Cardiac fibroblast (primary cell): ENCODE measurements around the gene ZFYVE27.

Experiments
- DNase-seq, 2 donors: peaks; one replicate each; pipeline versions ENCODE4 v3.0.0 to v3.0.0-alpha.2; 2010; ENCODE audit warnings: low read depth in 2 of 2
- H3K4me3 ChIP-seq, 2 donors: replicated peaks in 1 of 2; 1 replicate in 1 of 2; 2 replicates in 1 of 2; pipeline ENCODE4 v1.5.1; 2011; ENCODE audit warnings: low read depth in 2 of 2, low read length in 2 of 2, mild to moderate bottlenecking in 2 of 2, moderate library complexity in 1 of 2
- TF ChIP-seq, protein P1 (sequence below): IDR thresholded peaks from one replicate; pipeline ENCODE4 v1.5.1; 2011; ENCODE audit warnings: low read depth, mild to moderate bottlenecking, low read length, inconsistent platforms

ZFYVE27 gene

DNA sequence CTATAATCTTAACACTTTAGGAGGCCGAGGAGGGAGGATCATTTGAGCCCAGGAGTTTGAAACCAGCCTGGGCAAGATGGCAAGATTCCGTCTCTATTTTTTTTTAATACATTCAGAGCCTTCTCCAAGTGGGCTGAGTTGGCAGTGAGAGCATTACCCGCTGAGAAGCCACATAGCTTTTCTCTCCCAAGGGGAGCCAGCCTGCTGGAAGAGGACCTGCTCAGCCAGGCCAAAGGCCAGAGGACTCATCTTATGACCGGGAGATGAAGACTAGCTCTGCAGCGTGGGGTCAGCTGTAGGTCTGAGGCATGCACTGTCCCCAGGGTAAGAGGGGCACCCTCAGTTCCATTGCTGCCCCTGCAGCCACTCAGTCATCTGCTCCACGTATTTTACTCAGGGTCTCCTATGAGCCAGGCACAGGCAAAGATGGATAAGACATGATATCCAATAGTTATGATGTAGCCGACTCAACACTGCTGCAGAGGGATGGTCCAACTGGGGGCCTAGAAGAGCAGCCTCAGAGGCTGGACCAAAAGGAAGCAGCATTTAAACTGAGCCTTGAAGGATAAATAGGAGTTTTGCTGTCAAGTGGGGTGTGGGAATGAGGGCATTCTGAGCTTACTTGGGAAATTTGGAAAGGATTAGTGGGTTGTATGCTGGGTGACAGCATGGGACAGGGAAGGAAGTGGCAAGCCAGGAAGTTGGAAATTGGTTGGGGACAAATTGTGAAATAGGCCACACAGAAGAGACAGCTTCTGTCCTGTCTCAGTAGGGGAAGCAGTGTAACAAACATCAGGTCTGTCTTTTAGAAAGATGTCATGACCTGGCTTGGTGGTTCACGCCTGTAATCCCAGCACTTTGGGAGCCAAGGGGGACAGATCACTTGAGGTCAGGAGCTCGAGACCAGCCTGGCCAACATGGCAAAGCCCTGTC lies 25.0 kb upstream of the ZFYVE27 start:
- no peak for DNase-seq
- no peak overlapping the region for H3K4me3 ChIP-seq
- TF ChIP-seq, protein P1, sequence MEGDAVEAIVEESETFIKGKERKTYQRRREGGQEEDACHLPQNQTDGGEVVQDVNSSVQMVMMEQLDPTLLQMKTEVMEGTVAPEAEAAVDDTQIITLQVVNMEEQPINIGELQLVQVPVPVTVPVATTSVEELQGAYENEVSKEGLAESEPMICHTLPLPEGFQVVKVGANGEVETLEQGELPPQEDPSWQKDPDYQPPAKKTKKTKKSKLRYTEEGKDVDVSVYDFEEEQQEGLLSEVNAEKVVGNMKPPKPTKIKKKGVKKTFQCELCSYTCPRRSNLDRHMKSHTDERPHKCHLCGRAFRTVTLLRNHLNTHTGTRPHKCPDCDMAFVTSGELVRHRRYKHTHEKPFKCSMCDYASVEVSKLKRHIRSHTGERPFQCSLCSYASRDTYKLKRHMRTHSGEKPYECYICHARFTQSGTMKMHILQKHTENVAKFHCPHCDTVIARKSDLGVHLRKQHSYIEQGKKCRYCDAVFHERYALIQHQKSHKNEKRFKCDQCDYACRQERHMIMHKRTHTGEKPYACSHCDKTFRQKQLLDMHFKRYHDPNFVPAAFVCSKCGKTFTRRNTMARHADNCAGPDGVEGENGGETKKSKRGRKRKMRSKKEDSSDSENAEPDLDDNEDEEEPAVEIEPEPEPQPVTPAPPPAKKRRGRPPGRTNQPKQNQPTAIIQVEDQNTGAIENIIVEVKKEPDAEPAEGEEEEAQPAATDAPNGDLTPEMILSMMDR, result no peak

DNA sequence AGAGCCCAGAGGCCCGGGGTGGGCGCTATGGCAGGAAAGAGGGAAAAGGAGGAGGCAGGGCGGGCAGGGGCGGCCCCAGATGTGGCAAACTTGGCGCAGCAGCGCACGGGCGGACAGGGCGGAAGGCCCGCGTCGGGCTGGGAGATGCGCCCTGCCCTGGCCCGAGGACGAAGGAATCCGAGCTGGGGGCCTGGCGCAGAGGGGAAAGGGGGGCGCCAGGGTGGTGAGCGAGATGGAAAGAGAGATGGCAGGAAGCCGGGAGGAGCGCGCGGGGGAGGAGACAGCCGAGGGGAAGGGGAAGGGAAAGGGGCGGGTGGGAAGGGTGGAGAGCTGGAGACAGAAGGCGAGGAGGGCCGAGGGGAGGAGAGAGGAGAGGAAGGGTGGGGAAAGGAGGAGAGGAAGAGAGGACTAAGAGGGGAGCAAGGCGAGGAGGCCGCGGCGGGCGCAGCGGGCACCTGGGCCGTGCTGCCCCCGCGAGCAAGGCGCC lies 23.5 kb upstream of the ZFYVE27 start, which contains the start of gene MARVELD1:
Gene MARVELD1, plus strand, starts transcription at position 392 of the 487 bp plus-strand sequence. CDS start 147 bp downstream, outside the sequence.
- peak; percentile 78 to 91 for DNase-seq
- TF ChIP-seq, protein P1, result no peak
- peak within 1 kb of the TSS; percentile 81 to 84 for H3K4me3 ChIP-seq

DNA sequence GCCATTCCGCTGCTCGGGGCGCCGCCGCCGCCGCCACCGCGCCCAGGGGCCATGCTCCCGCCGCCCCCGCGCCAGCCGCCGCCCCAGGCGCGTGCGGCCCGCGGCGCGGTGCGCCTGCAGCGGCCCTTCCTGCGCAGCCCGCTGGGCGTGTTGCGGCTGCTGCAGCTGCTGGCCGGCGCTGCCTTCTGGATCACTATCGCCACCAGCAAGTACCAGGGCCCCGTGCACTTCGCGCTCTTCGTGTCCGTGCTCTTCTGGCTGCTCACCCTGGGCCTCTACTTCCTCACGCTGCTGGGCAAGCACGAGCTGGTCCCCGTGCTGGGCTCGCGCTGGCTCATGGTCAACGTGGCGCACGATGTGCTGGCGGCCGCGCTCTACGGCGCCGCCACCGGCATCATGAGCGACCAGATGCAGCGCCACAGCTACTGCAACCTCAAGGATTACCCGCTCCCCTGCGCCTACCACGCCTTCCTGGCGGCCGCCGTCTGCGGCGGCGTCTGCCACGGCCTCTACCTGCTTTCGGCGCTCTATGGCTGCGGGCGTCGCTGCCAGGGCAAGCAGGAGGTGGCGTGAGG lies 23.0 kb upstream of the ZFYVE27 start:
- DNase-seq, result peak; percentile 69 to 77
- TF ChIP-seq, protein P1, result peak; percentile 22
- H3K4me3 ChIP-seq, result peak overlapping the region; percentile 81 to 84

DNA sequence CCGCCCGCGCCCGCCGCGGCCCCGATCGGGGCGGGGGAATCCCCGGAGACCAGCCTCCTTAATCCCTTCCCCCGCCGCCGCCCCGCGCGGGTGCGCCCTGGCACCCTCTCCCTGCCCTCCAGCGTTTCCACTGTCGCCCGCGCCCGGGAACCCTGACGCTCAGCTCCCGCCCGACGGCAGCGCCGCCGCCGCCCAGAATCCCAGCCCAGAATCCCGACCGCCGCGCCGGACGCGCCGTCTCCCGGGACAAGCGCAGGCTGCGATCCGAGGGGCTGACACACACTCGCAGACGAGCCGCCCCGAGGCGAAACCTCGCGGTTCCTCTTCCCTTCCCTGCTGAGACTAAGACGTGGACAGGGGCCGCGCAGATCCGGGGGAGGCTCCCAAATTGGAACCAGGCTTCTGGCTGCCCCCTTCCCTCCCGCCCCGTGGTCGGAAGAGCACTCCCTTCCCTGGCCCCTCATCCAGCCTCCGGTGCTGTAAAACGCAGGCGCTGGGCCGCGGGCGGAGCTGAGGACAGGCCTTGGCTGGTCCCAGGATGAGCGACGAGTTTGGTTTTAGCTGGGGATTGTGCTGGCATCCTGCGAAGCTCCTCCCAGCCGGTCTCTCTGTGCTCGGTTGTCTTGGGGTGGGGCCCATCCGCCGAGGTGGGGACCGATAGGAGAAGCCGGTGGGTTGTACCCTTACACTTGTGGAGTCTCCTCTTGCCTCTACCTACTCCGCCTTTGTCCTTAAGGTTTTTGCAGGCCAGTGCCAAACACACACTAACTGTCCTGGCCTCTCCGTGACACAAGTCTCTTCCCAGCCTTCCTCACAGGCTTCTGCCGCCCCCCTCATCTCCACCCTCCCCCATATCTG lies 22.3 kb upstream of the ZFYVE27 start:
- TF ChIP-seq, protein P1, result no peak
- H3K4me3 ChIP-seq, result peak overlapping the region; percentile 81 to 84
- DNase-seq, result peak; percentile 80 to 86

DNA sequence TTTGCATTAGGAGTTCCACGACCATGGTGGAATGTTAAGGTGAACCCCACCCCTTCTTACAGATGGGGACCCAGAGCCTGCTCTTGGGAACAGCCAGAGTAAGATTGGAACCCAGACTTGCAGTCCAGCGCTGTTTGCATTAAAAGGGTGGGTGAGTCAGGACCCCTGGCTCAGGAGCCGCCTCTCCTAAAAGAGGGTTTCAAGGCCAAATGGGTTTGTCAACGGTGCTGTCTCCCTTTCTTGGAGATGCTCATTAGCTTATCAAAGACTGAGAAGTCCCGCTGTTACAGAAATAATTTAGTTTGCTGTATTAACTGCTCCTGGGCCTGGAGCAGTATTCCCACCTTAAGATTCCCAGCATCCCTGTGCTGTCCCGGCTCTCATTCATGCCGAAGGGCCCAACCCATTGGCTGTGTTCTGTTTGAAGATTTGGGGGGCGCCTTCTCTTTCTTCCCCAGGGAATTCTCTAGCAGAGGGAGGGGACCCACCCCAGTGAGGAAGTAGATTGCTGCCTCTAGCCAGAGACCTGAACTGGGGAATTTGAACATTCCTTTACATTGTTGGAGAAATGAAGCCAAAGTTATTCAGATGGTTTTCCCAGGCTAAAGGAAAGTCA lies 21.6 kb upstream of the ZFYVE27 start:
- TF ChIP-seq, protein P1, result no peak
- DNase-seq, result peak in 1 of 2 donors; percentile 29
- H3K4me3 ChIP-seq, result peak overlapping the region; percentile 81 to 84

DNA sequence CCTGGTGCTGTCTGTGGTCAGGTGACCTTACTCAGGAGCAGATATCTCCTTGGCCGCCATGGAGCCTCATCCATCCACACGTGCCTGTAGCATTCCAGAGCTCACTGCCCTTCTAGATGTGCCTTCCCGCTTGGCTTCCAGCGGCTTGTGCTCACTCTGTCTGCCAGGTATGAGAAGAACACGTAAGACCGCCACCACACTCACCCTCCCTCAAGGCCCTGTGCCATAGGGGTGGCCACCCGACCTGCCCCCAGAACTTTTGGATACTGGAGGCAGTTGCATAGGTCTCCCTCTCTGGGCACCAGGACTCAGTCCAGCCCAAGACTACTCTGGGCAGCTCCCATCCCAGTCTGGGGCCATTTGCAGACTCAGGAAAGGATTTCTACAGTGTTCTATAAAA lies 19.3 kb upstream of the ZFYVE27 start:
- TF ChIP-seq, protein P1, result no peak
- no peak overlapping the region for H3K4me3 ChIP-seq
- no peak for DNase-seq
